ENCODE results near the gene PCDHGB5. TPM values are rescaled to one million over a fixed set of nuclear protein-coding genes. Genes with fewer than 3 reads are reported as not detected.

Gene PCDHGB5
- total RNA-seq, 1 experiment from 2014 or later: 12.4 TPM

DNA sequence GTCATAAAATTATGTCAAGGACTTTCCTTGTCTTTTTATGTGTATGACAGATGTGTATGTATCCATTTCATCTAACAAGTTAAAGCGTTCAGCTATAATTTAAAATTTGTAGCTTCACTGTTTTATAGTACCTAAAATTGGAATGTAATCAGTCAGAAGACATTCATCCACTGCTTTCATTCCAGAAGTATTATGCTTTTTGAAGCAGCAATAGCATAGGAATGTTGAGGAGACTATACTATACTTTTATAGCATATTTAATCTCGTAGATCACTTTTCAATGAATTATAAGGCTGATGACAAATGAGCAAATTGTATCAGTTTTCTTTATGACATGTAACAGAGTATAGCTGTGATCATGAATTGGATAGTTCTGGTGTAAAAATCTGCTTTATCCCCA lies 39.5 kb downstream of the PCDHGB5 start:
- no peaks in the 10 kb centered on the region for H3K27me3 Mint-ChIP-seq (ENCODE audit: unreplicated experiment)
- CTCF ChIA-PET: no interaction called here
- no TSS peak for BruUV-seq (replicated peaks)
- no peak for DNase-seq
- intact Hi-C loops (cut with micrococcal nuclease; ENCODE audit: unreplicated experiment): no loop called here
- no peak overlapping the region for H3K27ac Mint-ChIP-seq (ENCODE audit: unreplicated experiment)
- peaks cover 10% of the 10 kb centered on the region for H3K36me3 Mint-ChIP-seq (ENCODE audit: insufficient read depth, unreplicated experiment)
- no peaks in the 10 kb centered on the region for H3K4me1 Mint-ChIP-seq (ENCODE audit: low read depth, unreplicated experiment)
- peaks cover 12% of the 10 kb centered on the region for H3K9me3 Mint-ChIP-seq (ENCODE audit: low read depth, unreplicated experiment)
- TF ChIP-seq, protein P1, sequence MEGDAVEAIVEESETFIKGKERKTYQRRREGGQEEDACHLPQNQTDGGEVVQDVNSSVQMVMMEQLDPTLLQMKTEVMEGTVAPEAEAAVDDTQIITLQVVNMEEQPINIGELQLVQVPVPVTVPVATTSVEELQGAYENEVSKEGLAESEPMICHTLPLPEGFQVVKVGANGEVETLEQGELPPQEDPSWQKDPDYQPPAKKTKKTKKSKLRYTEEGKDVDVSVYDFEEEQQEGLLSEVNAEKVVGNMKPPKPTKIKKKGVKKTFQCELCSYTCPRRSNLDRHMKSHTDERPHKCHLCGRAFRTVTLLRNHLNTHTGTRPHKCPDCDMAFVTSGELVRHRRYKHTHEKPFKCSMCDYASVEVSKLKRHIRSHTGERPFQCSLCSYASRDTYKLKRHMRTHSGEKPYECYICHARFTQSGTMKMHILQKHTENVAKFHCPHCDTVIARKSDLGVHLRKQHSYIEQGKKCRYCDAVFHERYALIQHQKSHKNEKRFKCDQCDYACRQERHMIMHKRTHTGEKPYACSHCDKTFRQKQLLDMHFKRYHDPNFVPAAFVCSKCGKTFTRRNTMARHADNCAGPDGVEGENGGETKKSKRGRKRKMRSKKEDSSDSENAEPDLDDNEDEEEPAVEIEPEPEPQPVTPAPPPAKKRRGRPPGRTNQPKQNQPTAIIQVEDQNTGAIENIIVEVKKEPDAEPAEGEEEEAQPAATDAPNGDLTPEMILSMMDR (IDR thresholded peaks at IDR 0.05; ENCODE audit: unreplicated experiment): no peak
- no peak overlapping the region for H3K4me3 Mint-ChIP-seq (ENCODE audit: low read depth, unreplicated experiment)

DNA sequence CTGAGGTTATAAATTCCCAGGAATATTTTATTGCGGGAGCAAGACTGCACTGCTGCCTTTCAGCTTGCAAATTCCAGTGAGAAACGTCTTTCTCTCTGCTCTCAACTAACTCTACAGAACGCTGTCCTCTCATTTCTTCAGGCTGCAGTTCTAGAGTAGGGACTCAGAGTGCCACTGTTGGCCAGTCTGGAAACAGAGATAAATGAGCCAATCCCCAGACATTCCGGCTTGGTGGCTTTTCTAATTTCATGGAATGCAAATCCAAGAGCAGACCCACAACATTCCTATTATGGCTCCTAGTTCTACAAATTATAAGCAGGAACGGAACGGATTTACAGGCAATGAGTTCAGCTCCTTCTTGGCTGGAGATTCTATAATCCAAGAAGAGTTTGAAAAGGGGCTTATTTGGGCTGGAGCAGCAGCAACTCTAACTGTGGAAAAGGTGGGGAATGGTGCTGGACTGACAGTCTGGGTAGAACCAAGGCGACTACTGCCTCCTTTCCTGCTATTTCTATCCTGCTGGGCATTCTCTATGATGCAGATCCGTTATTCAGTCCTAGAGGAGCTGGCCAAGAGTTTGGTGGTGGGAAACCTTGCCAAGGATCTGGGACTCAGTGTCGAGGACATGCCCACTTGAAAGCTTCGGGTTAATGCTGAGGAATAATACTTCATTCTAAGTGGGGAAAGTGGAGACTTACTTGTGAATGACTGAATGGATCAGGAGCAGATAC lies 41.8 kb downstream of the PCDHGB5 start:
- no TSS peak for BruUV-seq (replicated peaks)
- H3K27ac Mint-ChIP-seq (ENCODE audit: unreplicated experiment): no peak overlapping the region
- CTCF ChIA-PET: no interaction called here

DNA sequence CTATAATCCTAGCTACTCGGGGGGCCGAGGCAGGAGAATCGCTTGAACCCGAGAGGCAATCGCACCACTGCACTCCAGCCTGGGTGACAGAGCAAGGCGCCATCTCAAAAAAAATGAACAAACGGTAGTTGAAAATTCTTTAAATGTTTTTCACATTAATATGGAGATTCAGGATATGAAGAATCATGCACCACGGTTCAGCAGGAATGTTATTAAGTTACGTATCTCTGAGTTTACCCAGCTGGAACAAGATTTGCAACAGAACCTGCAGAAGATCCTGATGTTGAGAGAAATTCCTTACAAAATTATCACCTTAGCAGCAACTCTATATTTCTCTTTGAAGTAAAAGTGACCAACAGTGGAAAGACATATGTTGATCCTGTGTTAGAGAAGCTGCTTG lies 42.6 kb downstream of the PCDHGB5 start:
- no peaks in the 10 kb centered on the region for H3K36me3 Mint-ChIP-seq (ENCODE audit: insufficient read depth, unreplicated experiment)
- no peak overlapping the region for H3K27ac Mint-ChIP-seq (ENCODE audit: unreplicated experiment)
- H3K27me3 Mint-ChIP-seq (ENCODE audit: unreplicated experiment): no peaks in the 10 kb centered on the region
- intact Hi-C loops (cut with micrococcal nuclease; ENCODE audit: unreplicated experiment): no loop called here
- no peak overlapping the region for H3K4me3 Mint-ChIP-seq (ENCODE audit: low read depth, unreplicated experiment)
- H3K9me3 Mint-ChIP-seq (ENCODE audit: low read depth, unreplicated experiment): peaks cover 8% of the 10 kb centered on the region
- TF ChIP-seq, protein P1 (IDR thresholded peaks at IDR 0.05; ENCODE audit: unreplicated experiment): no peak
- DNase-seq: no peak
- H3K4me1 Mint-ChIP-seq (ENCODE audit: low read depth, unreplicated experiment): no peaks in the 10 kb centered on the region
- CTCF ChIA-PET: no interaction called here
- BruUV-seq (replicated peaks): no TSS peak

More for the DNA sequence above, 41.8 kb downstream of the PCDHGB5 start:
- H3K9me3 Mint-ChIP-seq (ENCODE audit: low read depth, unreplicated experiment): peaks cover 11% of the 10 kb centered on the region
- H3K4me3 Mint-ChIP-seq (ENCODE audit: low read depth, unreplicated experiment): no peak overlapping the region
- H3K27me3 Mint-ChIP-seq (ENCODE audit: unreplicated experiment): no peaks in the 10 kb centered on the region
- intact Hi-C loops (cut with micrococcal nuclease; ENCODE audit: unreplicated experiment): no loop called here
- DNase-seq: no peak
- H3K36me3 Mint-ChIP-seq (ENCODE audit: insufficient read depth, unreplicated experiment): no peaks in the 10 kb centered on the region
- TF ChIP-seq, protein P1 (IDR thresholded peaks at IDR 0.05; ENCODE audit: unreplicated experiment): no peak
- no peaks in the 10 kb centered on the region for H3K4me1 Mint-ChIP-seq (ENCODE audit: low read depth, unreplicated experiment)

DNA sequence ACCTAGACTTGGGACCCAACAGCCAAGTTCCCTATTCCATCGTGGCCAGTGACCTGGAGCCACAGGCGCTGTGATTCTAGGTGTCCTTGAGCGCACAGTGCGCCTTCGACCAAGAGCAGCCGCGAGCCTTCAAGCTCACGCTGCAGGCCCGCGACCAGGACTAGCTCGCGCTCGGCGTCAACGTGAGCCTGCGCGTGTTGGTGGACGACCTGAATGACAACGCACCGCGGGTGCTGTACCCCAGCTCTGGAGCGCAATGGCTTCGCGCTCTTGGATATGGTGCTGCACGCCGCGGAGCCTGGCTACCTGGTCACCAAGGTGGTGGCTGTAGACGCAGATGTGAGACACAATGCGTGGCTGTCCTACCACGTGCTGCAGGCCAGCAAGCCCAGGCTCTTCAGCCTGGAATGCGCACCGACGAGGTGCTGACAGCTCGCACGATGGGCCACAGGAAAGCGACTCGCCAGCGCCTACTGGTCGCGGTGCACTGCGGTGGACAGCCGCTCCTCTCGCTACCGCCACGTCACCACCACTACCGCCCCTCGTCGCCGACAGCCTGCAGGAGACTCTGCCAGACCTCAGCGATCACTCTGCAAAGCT lies 43.9 kb downstream of the PCDHGB5 start:
- peaks cover 9% of the 10 kb centered on the region for H3K9me3 Mint-ChIP-seq (ENCODE audit: low read depth, unreplicated experiment)
- H3K36me3 Mint-ChIP-seq (ENCODE audit: insufficient read depth, unreplicated experiment): no peaks in the 10 kb centered on the region
- BruUV-seq (replicated peaks): no TSS peak
- no peak overlapping the region for H3K27ac Mint-ChIP-seq (ENCODE audit: unreplicated experiment)
- TF ChIP-seq, protein P1 (IDR thresholded peaks at IDR 0.05; ENCODE audit: unreplicated experiment): no peak
- CTCF ChIA-PET: no interaction called here
- no peaks in the 10 kb centered on the region for H3K4me1 Mint-ChIP-seq (ENCODE audit: low read depth, unreplicated experiment)
- intact Hi-C loops (cut with micrococcal nuclease; ENCODE audit: unreplicated experiment): no loop called here
- H3K27me3 Mint-ChIP-seq (ENCODE audit: unreplicated experiment): no peaks in the 10 kb centered on the region
- DNase-seq: no peak
- no peak overlapping the region for H3K4me3 Mint-ChIP-seq (ENCODE audit: low read depth, unreplicated experiment)

Other genes starting within 250 kb of the PCDHGB5 start
- gene PCDHB6, start 247.9 kb upstream of the PCDHGB5 start, total RNA-seq (2022): not detected in 2 replicates
- gene PCDHB7, start 225.3 kb upstream of the PCDHGB5 start, total RNA-seq (2022): 0.26 and 0.37 TPM in 2 replicates
- 0.21 and 0.61 TPM in 2 replicates for gene PCDHB8, start 220.2 kb upstream of the PCDHGB5 start, total RNA-seq (2022)
- 0.35 and 0.66 TPM in 2 replicates for gene PCDHB16, start 215.6 kb upstream of the PCDHGB5 start, total RNA-seq (2022)
- 2.4 and 3.5 TPM in 2 replicates for gene PCDHB9, start 210.8 kb upstream of the PCDHGB5 start, total RNA-seq (2022)
- 1.0 and 1.2 TPM in 2 replicates for gene PCDHB10, start 205.6 kb upstream of the PCDHGB5 start, total RNA-seq (2022)
- gene PCDHB11, start 198.3 kb upstream of the PCDHGB5 start, total RNA-seq (2022): 0.83 and 0.85 TPM in 2 replicates
- gene PCDHB12, start 189.2 kb upstream of the PCDHGB5 start, total RNA-seq (2022): 1.3 and 1.6 TPM in 2 replicates
- 0.86 and 1.1 TPM in 2 replicates for gene PCDHB13, start 184.0 kb upstream of the PCDHGB5 start, total RNA-seq (2022)
- gene PCDHB14, start 174.6 kb upstream of the PCDHGB5 start, total RNA-seq (2022): 5.7 and 6.3 TPM in 2 replicates
- gene PCDHB15, start 152.6 kb upstream of the PCDHGB5 start, total RNA-seq (2022): 1.1 and 1.4 TPM in 2 replicates
- gene SLC25A2, start 93.9 kb upstream of the PCDHGB5 start, total RNA-seq (2022): 0.26 and 0.27 TPM in 2 replicates
- gene TAF7, start 77.2 kb upstream of the PCDHGB5 start, total RNA-seq (2022): 73.2 and 79.6 TPM in 2 replicates
- gene PCDHGA1, start 67.4 kb upstream of the PCDHGB5 start, total RNA-seq (2022): 0.29 TPM in 1 of 2 replicates, not detected in the other
- gene PCDHGA2, start 59.2 kb upstream of the PCDHGB5 start, total RNA-seq (2022): not detected in 2 replicates
- gene PCDHGA3, start 54.1 kb upstream of the PCDHGB5 start, total RNA-seq (2022): not detected in 2 replicates
- gene PCDHGB1, start 47.8 kb upstream of the PCDHGB5 start, total RNA-seq (2022): 0.19 and 0.20 TPM in 2 replicates
- 0.07 TPM in 2 replicates for gene PCDHGA4, start 42.9 kb upstream of the PCDHGB5 start, total RNA-seq (2022)
- 0.34 and 0.38 TPM in 2 replicates for gene PCDHGB2, start 38.0 kb upstream of the PCDHGB5 start, total RNA-seq (2022)
- gene PCDHGA5, start 33.8 kb upstream of the PCDHGB5 start, total RNA-seq (2022): 0.10 and 0.12 TPM in 2 replicates
- gene PCDHGB3, start 27.7 kb upstream of the PCDHGB5 start, total RNA-seq (2022): 1.2 and 1.6 TPM in 2 replicates
- gene PCDHGA6, start 24.1 kb upstream of the PCDHGB5 start, total RNA-seq (2022): 0.71 and 0.80 TPM in 2 replicates
- 0.73 and 0.90 TPM in 2 replicates for gene PCDHGA7, start 15.2 kb upstream of the PCDHGB5 start, total RNA-seq (2022)
- 7.0 and 8.2 TPM in 2 replicates for gene PCDHGB4, start 10.2 kb upstream of the PCDHGB5 start, total RNA-seq (2022)
- 0.95 and 1.1 TPM in 2 replicates for gene PCDHGA8, start 5.3 kb upstream of the PCDHGB5 start, total RNA-seq (2022)
- gene PCDHGA9, start 4.8 kb downstream of the PCDHGB5 start, total RNA-seq (2022): 16.0 and 18.1 TPM in 2 replicates
- gene PCDHGB6, start 10.1 kb downstream of the PCDHGB5 start, total RNA-seq (2022): 9.6 and 13.4 TPM in 2 replicates
- 2.6 and 3.7 TPM in 2 replicates for gene PCDHGA10, start 15.0 kb downstream of the PCDHGB5 start, total RNA-seq (2022)
- gene PCDHGB7, start 19.7 kb downstream of the PCDHGB5 start, total RNA-seq (2022): 9.8 and 13.6 TPM in 2 replicates
- 2.3 and 2.8 TPM in 2 replicates for gene PCDHGA11, start 23.1 kb downstream of the PCDHGB5 start, total RNA-seq (2022)
- 2.1 and 2.9 TPM in 2 replicates for gene PCDHGA12, start 32.6 kb downstream of the PCDHGB5 start, total RNA-seq (2022)
- gene PCDHGC3, start 78.0 kb downstream of the PCDHGB5 start, total RNA-seq (2022): 49.4 and 73.0 TPM in 2 replicates
- 1.2 and 2.2 TPM in 2 replicates for gene PCDHGC4, start 87.1 kb downstream of the PCDHGB5 start, total RNA-seq (2022)
- gene PCDHGC5, start 91.1 kb downstream of the PCDHGB5 start, total RNA-seq (2022): 1.5 and 2.1 TPM in 2 replicates
- gene DIAPH1, start 221.1 kb downstream of the PCDHGB5 start, total RNA-seq (2022): 176 and 219 TPM in 2 replicates
- gene HDAC3, start 238.9 kb downstream of the PCDHGB5 start, total RNA-seq (2022): 96.3 and 102 TPM in 2 replicates
- 12.5 and 12.6 TPM in 2 replicates for gene RELL2, start 239.1 kb downstream of the PCDHGB5 start, total RNA-seq (2022)